Measurements from ENCODE around the gene EIF4E2. TPM values are rescaled to one million over a fixed set of nuclear protein-coding genes. Genes with fewer than 3 reads are reported as not detected.

Gene EIF4E2
- total and polyA plus RNA-seq, 2 of the 13 experiments (the other 11 are each of a cell fraction or from before 2014, with no cell fraction given) = 25.0 to 101 TPM

- TF ChIP-seq ZBTB49 (CRISPR knock-in tag; IDR thresholded peaks at IDR 0.05; ENCODE audit: borderline replicate concordance) = peak; percentile 82; the same call in 1 of the 2 replicates
- TF ChIP-seq, protein P1, sequence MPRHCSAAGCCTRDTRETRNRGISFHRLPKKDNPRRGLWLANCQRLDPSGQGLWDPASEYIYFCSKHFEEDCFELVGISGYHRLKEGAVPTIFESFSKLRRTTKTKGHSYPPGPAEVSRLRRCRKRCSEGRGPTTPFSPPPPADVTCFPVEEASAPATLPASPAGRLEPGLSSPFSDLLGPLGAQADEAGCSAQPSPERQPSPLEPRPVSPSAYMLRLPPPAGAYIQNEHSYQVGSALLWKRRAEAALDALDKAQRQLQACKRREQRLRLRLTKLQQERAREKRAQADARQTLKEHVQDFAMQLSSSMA (CRISPR knock-in tag; IDR thresholded peaks at IDR 0.05) = peak; percentile 97
- TF ChIP-seq ZSCAN31 (CRISPR knock-in tag; IDR thresholded peaks at IDR 0.05; ENCODE audit: low read depth) = peak; percentile 100
- peak; percentile 87 for TF ChIP-seq PPARG (CRISPR knock-in tag; conservative IDR thresholded peaks at IDR 0.05)
- no peak for TF ChIP-seq TCF12 (IDR thresholded peaks at IDR 0.05)
- TF ChIP-seq TCF12 (CRISPR knock-in tag; IDR thresholded peaks at IDR 0.05) = peak; percentile 90
- TF ChIP-seq, protein P2, sequence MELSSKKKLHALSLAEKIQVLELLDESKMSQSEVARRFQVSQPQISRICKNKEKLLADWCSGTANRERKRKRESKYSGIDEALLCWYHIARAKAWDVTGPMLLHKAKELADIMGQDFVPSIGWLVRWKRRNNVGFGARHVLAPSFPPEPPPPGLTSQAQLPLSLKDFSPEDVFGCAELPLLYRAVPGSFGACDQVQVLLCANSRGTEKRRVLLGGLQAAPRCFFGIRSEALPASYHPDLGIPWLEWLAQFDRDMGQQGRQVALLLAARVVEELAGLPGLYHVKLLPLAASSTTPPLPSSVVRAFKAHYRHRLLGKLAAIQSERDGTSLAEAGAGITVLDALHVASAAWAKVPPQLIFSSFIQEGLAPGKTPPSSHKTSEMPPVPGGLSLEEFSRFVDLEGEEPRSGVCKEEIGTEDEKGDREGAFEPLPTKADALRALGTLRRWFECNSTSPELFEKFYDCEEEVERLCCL (CRISPR knock-in tag; IDR thresholded peaks at IDR 0.05; ENCODE audit: borderline replicate concordance) = peak; percentile 78; the same call in 1 of the 2 replicates
- TF ChIP-seq NR2C2 (CRISPR knock-in tag; IDR thresholded peaks at IDR 0.05; ENCODE audit: borderline replicate concordance) = peak; percentile 93
- TF ChIP-seq, protein P3, sequence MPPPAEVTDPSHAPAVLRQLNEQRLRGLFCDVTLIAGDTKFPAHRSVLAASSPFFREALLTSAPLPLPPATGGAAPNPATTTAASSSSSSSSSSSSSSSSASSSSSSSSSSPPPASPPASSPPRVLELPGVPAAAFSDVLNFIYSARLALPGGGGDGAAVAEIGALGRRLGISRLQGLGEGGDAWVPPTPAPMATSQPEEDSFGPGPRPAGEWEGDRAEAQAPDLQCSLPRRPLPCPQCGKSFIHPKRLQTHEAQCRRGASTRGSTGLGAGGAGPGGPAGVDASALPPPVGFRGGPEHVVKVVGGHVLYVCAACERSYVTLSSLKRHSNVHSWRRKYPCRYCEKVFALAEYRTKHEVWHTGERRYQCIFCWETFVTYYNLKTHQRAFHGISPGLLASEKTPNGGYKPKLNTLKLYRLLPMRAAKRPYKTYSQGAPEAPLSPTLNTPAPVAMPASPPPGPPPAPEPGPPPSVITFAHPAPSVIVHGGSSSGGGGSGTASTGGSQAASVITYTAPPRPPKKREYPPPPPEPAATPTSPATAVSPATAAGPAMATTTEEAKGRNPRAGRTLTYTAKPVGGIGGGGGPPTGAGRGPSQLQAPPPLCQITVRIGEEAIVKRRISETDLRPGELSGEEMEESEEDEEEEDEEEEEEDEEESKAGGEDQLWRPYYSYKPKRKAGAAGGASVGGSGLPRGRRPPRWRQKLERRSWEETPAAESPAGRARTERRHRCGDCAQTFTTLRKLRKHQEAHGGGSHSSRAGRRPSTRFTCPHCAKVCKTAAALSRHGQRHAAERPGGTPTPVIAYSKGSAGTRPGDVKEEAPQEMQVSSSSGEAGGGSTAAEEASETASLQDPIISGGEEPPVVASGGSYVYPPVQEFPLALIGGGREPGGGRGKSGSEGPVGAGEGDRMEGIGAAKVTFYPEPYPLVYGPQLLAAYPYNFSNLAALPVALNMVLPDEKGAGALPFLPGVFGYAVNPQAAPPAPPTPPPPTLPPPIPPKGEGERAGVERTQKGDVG (CRISPR knock-in tag; IDR thresholded peaks at IDR 0.05; ENCODE audit: borderline replicate concordance) = peak; percentile 94; the same call in 1 of the 2 replicates
- peak; percentile 98 for TF ChIP-seq ZNF160 (CRISPR knock-in tag; IDR thresholded peaks at IDR 0.05)
- peak; percentile 95; the same call in 1 of the 2 replicates for TF ChIP-seq HOXA7 (CRISPR knock-in tag; IDR thresholded peaks at IDR 0.05)
- TF ChIP-seq ZNF615 (CRISPR knock-in tag; IDR thresholded peaks at IDR 0.05; ENCODE audit: borderline replicate concordance) = peak; percentile 41
- TF ChIP-seq FOXK2 (IDR thresholded peaks at IDR 0.05) = peak; percentile 63; the same call in 1 of the 2 replicates
- no peak; the same call in 1 of the 2 replicates for TF ChIP-seq NCOR1 (IDR thresholded peaks at IDR 0.05; ENCODE audit: borderline replicate concordance, low read length)
- TF ChIP-seq, protein P4, sequence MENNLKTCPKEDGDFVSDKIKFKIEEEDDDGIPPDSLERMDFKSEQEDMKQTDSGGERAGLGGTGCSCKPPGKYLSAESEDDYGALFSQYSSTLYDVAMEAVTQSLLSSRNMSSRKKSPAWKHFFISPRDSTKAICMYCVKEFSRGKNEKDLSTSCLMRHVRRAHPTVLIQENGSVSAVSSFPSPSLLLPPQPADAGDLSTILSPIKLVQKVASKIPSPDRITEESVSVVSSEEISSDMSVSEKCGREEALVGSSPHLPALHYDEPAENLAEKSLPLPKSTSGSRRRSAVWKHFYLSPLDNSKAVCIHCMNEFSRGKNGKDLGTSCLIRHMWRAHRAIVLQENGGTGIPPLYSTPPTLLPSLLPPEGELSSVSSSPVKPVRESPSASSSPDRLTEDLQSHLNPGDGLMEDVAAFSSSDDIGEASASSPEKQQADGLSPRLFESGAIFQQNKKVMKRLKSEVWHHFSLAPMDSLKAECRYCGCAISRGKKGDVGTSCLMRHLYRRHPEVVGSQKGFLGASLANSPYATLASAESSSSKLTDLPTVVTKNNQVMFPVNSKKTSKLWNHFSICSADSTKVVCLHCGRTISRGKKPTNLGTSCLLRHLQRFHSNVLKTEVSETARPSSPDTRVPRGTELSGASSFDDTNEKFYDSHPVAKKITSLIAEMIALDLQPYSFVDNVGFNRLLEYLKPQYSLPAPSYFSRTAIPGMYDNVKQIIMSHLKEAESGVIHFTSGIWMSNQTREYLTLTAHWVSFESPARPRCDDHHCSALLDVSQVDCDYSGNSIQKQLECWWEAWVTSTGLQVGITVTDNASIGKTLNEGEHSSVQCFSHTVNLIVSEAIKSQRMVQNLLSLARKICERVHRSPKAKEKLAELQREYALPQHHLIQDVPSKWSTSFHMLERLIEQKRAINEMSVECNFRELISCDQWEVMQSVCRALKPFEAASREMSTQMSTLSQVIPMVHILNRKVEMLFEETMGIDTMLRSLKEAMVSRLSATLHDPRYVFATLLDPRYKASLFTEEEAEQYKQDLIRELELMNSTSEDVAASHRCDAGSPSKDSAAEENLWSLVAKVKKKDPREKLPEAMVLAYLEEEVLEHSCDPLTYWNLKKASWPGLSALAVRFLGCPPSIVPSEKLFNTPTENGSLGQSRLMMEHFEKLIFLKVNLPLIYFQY (CRISPR knock-in tag; IDR thresholded peaks at IDR 0.05; ENCODE audit: borderline replicate concordance) = peak; percentile 85
- peak; percentile 99 for TF ChIP-seq NKX3-1 (CRISPR knock-in tag; IDR thresholded peaks at IDR 0.05)
Observed at GRCh38 chr2:232550354-232551249, at the start of gene EIF4E2, which contains the start of gene TIGD1 (continued).

All from HepG2 (cell line).